Panc1 (cell line): ENCODE results near the gene MYOT.

Experiments
- CTCF ChIP-seq: fragments of 450-650 bp; IDR thresholded peaks from 2 replicates; pipeline ENCODE4 v1.5.1; 2017; ENCODE audit warnings: mild to moderate bottlenecking
- POLR2AphosphoS5 ChIP-seq: IDR thresholded peaks from 2 replicates; pipeline ENCODE4 v1.6.1; 2012; ENCODE audit warnings: mild to moderate bottlenecking, low read depth, low read length, moderate library complexity
- REST ChIP-seq, 2 experiments: IDR thresholded peaks; 2 replicates each; pipeline ENCODE4 v1.6.1; 2011 to 2012; ENCODE audit warnings: low read depth in 2 of 2, control low read depth in 1 of 2, low read length in 1 of 2, mild to moderate bottlenecking in 1 of 2, moderate library complexity in 1 of 2; ENCODE audit not compliant: insufficient read depth in 1 of 2
- SIN3A ChIP-seq: IDR thresholded peaks from 2 replicates; pipeline ENCODE4 v1.6.1; 2012; ENCODE audit warnings: low read depth, mild to moderate bottlenecking, low read length, moderate library complexity, borderline replicate concordance; ENCODE audit not compliant: insufficient read depth
- TCF7L2 ChIP-seq: IDR thresholded peaks from 2 replicates; pipeline ENCODE4 v1.6.1; 2011; ENCODE audit warnings: mild to moderate bottlenecking, low read depth, low read length, inconsistent platforms

- TF ChIP-seq CTCF (no peak), SIN3A (no peak), POLR2AphosphoS5 (no peak), REST (IDR thresholded peaks at IDR 0.05; ENCODE audit: insufficient read depth in 1 of 2, low read depth in 2 of 2, low read length in 1 of 2) (no peak), TCF7L2 (no peak)
These were observed 39.0 kb upstream of the MYOT start for GRCh38 chr5:137828664-137829063.
